GM12874 (cell line): Measurements from ENCODE around the gene SELENOV.

Source experiments
- CTCF ChIP-seq: IDR thresholded peaks from 2 replicates; pipeline ENCODE4 v1.5.1; 2011; ENCODE audit warnings: low read depth, mild to moderate bottlenecking, control low read depth, low read length, moderate library complexity; ENCODE audit not compliant: insufficient read depth

Gene SELENOV

GRCh38 chr19:39501340-39501739 lies 13.6 kb upstream of the SELENOV start:
- TF ChIP-seq CTCF, result no peak

GRCh38 chr19:39502640-39503417 lies 12.1 kb upstream of the SELENOV start:
- TF ChIP-seq CTCF, result peak; percentile 96

- no peak for TF ChIP-seq CTCF
These were observed 8.4 kb upstream of the SELENOV start for GRCh38 chr19:39506598-39506943.

GRCh38 chr19:39506944-39507714 lies 7.8 kb upstream of the SELENOV start:
- no peak for TF ChIP-seq CTCF

- no peak for TF ChIP-seq CTCF
These were observed 7.1 kb upstream of the SELENOV start for GRCh38 chr19:39507715-39508364.

- no peak for TF ChIP-seq CTCF
These were observed 6.3 kb upstream of the SELENOV start for GRCh38 chr19:39508629-39509028.

GRCh38 chr19:39509233-39509632 lies 5.7 kb upstream of the SELENOV start:
- TF ChIP-seq CTCF, result no peak
